Heart left ventricle (tissue), 16 donors: ENCODE measurements around the gene TSC1. TPM values are rescaled to one million over a fixed set of nuclear protein-coding genes. Genes with fewer than 3 reads are reported as not detected.

Source experiments
- ATAC-seq, 4 donors: fragments of 200-7000 bp; cut with Tn5 transposase; one replicate each; pipeline ENCODE4 v1.9.1; 2020 to 2022; ENCODE audit warnings: moderate library complexity in 4 of 4, mild to moderate bottlenecking in 3 of 4, moderate number of reproducible peaks in 1 of 4
- DNase-seq, 5 donors: peaks; one replicate each; pipeline ENCODE4 v3.0.0-alpha.2; 2020
- H3K27ac ChIP-seq, 12 donors: fragments of 200-600 bp; sonication (generic) in 4 of 12; one replicate each; pipeline versions ENCODE4 v1.5.0 to v1.8.0; 2016 to 2022; ENCODE audit warnings: mild to moderate bottlenecking in 2 of 12
- H3K27me3 ChIP-seq, 9 donors: fragments of 200-600 bp; sonication (generic) in 2 of 9; one replicate each; pipeline versions ENCODE4 v1.5.1 to v1.8.0; 2016 to 2022; ENCODE audit warnings: mild to moderate bottlenecking in 3 of 9
- H3K36me3 ChIP-seq, 9 donors: fragments of 200-600 bp; sonication (generic) in 2 of 9; one replicate each; pipeline versions ENCODE4 v1.5.0 to v1.8.0; 2018 to 2022; ENCODE audit warnings: mild to moderate bottlenecking in 2 of 9
- H3K4me1 ChIP-seq, 12 donors: fragments of 200-600 bp; sonication (generic) in 4 of 12; one replicate each; pipeline versions ENCODE4 v1.5.0 to v1.8.0; 2016 to 2022; ENCODE audit warnings: mild to moderate bottlenecking in 3 of 12
- H3K4me3 ChIP-seq, 12 donors: fragments of 200-600 bp; sonication (generic) in 4 of 12; one replicate each; pipeline versions ENCODE4 v1.5.0 to v1.8.0; 2017 to 2022; ENCODE audit warnings: mild to moderate bottlenecking in 9 of 12, moderate library complexity in 4 of 12
- H3K9me3 ChIP-seq, 12 donors: fragments of 200-600 bp; sonication (generic) in 4 of 12; one replicate each; pipeline versions ENCODE4 v1.5.0 to v1.8.0; 2016 to 2022; ENCODE audit warnings: mild to moderate bottlenecking in 1 of 12
- POLR2A ChIP-seq, 2 donors: fragments of 450-650 bp; IDR thresholded peaks; one replicate each; pipeline ENCODE4 v1.6.1; 2017; ENCODE audit warnings: antibody characterized with exemption in 2 of 2, mild to moderate bottlenecking in 2 of 2, moderate library complexity in 2 of 2
- WGBS, 4 donors: extraction: QIAGEN DNeasy Blood & Tissue Kit in 2 of 4; methylation state at CpG; one replicate each; pipeline versions ENCODE4 v1.1.5 to v1.1.7; 2013 to 2018; 5-methylcytosine and 5-hydroxymethylcytosine counted together
- intact Hi-C, 10 donors: fragments of 100-400 bp; cut with DNase I; formaldehyde crosslinking; loops; one replicate each; pipeline versions ENCODE4 v1.11.1 to v1.14.2; 2022
- polyA plus RNA-seq, 2 donors: library from polyadenylated mRNA; stranded (reverse); fragments of 200-250 nt; gene quantifications; one replicate each; pipeline ENCODE4 v1.2.3, GENCODE V29; 2013
- total RNA-seq, 9 donors: library from RNA; depleted of rRNA in 2 of 9; stranded (reverse); fragments of >200 nt in 2 of 9; fragmentation: NEBNext Ultra II Directional in 3 of 9; extraction: Animal tissue kit (Norgen Biotek cat#: 25700) in 3 of 9; gene quantifications; one replicate each; pipeline versions ENCODE4 v1.1.0 to v1.2.4, GENCODE V29; 2016 to 2023
- TF ChIP-seq, protein P1 (sequence below), 12 donors: fragments of 200-600 bp; sonication (generic) in 4 of 12; IDR thresholded peaks; one replicate each; pipeline versions ENCODE4 v1.5.0 to v1.8.0; 2018 to 2022; ENCODE audit warnings: antibody characterized with exemption in 12 of 12, mild to moderate bottlenecking in 5 of 12
- donor health status: ischemic (EF 13 %, LVEDD 7.1; RV severe dilation, severe dysfunction).
- donor health status: healthy with polysubstance abuse.
- donor health status: DM: no; HTN: yes; CAD: no.
- donor health status: DM: no; HTN: no; CAD: no.
- donor health status: ischemic (EF 25% LVEDD 6.9; RV normal size, moderate dysfunction).
- donor health status: ischemic (EF 25% LVEDD 5.7; RV mildly dilated, moderate dysfunction).
- donor health status: healthy.
- donor health status: DM: yes; HTN: yes; CAD: no.
- donor health status: ischemic (EF 35%, LVEDD 5.7; RV mildly dilated, moderate dysfunction).
- donor health status: nonischemic (EF 11% LVEDD 7.7; RV severe dilation, severe dysfunction).
- donor health status: DM: yes; HTN: yes; CAD: no.
- donor health status: PGD.
- donor health status: ischemic (EF 29% LVEDD 5.4; RV normal size, mild dysfunction).
- donor health status: nonischemic (EF 23%, LVEDD 6.1; RV moderate dilation, normal function).

TSC1 gene
- total and polyA plus RNA-seq, 11 donors: 16.2 to 87.6 (median 52.9) TPM

DNA sequence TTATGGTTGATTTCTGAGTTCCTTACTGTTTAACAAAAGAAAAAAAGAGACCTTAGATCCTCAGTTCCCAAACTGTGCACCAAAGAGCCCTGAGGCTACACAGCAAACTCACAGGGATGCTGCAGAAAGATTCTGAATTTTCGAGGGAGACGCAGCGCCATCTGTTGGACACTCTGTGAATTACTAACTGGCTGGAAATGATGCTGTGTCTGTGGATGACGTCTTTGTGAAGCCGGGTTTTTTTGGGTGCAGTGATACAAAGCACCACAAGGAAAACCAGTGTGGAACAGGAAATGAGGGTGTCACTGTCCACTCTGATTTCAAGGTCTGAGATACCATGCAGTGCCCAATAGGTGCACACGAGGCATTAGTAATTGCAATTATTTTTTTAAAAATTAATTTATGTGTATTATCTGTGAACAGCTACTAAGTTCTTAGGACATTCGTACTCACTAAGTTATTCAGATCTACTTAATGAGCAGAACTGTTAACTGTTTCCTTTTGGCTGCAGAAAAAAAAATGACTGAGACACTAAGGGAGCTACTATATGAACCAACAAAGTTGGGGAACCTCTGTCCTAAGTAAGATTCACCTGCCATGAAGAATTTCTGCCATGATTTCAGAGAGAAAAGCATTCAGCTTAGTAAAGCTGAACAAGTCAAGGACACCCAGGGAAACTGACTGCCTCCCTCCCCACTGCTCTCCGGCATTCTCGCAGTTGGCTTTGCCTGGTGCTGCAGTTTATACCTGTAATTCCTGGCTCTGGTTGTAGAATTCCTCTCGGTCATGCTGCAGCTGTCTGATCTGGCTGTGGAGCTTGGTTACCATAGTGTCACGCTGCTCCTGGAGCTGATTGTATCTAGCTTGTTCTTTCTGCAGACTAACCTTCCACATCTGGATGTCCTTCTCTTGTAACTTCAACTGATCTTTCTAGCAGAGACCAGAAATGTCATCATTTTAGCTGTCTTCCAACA lies 42.3 kb downstream of the TSC1 start:
- TF ChIP-seq, protein P1, sequence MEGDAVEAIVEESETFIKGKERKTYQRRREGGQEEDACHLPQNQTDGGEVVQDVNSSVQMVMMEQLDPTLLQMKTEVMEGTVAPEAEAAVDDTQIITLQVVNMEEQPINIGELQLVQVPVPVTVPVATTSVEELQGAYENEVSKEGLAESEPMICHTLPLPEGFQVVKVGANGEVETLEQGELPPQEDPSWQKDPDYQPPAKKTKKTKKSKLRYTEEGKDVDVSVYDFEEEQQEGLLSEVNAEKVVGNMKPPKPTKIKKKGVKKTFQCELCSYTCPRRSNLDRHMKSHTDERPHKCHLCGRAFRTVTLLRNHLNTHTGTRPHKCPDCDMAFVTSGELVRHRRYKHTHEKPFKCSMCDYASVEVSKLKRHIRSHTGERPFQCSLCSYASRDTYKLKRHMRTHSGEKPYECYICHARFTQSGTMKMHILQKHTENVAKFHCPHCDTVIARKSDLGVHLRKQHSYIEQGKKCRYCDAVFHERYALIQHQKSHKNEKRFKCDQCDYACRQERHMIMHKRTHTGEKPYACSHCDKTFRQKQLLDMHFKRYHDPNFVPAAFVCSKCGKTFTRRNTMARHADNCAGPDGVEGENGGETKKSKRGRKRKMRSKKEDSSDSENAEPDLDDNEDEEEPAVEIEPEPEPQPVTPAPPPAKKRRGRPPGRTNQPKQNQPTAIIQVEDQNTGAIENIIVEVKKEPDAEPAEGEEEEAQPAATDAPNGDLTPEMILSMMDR (IDR thresholded peaks at IDR 0.05): peak; percentile 79 to 96 (median 88)
- TF ChIP-seq POLR2A (IDR thresholded peaks at IDR 0.05): no peak

DNA sequence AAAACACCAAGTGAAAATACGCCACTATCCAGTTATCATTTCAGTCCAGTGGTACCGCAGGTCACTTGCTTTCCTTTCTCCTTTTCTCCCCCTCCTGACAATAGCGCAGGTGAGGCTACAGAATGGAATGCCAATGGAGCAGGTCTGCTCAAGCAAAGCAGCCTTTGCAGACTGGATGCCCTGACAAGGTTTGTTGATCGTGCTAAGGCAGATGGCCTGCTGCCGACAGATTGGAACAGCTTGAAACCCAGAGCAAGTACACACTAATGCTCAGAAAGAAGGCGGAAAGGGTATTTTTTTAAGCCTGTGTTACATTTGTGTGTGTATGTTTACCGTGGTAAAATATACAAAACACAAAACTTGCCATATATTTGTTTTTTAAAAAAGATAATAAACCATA lies 46.4 kb downstream of the TSC1 start:
- no peaks in the 10 kb centered on the region for H3K9me3 ChIP-seq
- no peak overlapping the region for H3K27ac ChIP-seq
- peaks cover 0 to 12% (median 6%) of the 10 kb centered on the region in 12 donors for H3K4me1 ChIP-seq
- WGBS, 4 donors: 91 to 98% (median 96%) methylated on average over 7 of the region's 7 CpGs
- ATAC-seq (no peak), DNase-seq (no peak)
- no peaks in the 10 kb centered on the region for H3K27me3 ChIP-seq
- TF ChIP-seq POLR2A (IDR thresholded peaks at IDR 0.05): no peak
- TF ChIP-seq, protein P1 (IDR thresholded peaks at IDR 0.05): no peak
- no peak overlapping the region for H3K4me3 ChIP-seq
- H3K36me3 ChIP-seq: peaks cover 0 to 99% (median 91%) of the 10 kb centered on the region in 9 donors
- intact Hi-C loops: loop anchor here in 1 of 10 donors (10.0 kb wide), 1 partner anchor 83 kb away; no protein-coding TSS in a partner anchor

More for the DNA sequence above, 42.3 kb downstream of the TSC1 start:
- Histone ChIP-seq H3K9me3 (no peaks in the 10 kb centered on the region), H3K27me3 (no peaks in the 10 kb centered on the region), H3K27ac (no peak overlapping the region), H3K36me3 (peaks cover 0 to 100% (median 95%) of the 10 kb centered on the region in 9 donors), H3K4me1 (peaks cover 0 to 16% (median 1%) of the 10 kb centered on the region in 12 donors), H3K4me3 (no peak overlapping the region)
- peak; percentile 22 to 70 (median 68) for ATAC-seq
- 38 to 44% (median 40%) methylated on average over 11 of the region's 11 CpGs for WGBS, 4 donors
- intact Hi-C loops: loop anchor here in 2 of 10 donors (5.0 to 10.0 kb wide), 3 partner anchors 70 to 100 kb away; partner anchors contain the start of gene GFI1B (in 1 of the 2)
- peak in 4 of 5 donors; percentile 44 to 52 (median 48) for DNase-seq

DNA sequence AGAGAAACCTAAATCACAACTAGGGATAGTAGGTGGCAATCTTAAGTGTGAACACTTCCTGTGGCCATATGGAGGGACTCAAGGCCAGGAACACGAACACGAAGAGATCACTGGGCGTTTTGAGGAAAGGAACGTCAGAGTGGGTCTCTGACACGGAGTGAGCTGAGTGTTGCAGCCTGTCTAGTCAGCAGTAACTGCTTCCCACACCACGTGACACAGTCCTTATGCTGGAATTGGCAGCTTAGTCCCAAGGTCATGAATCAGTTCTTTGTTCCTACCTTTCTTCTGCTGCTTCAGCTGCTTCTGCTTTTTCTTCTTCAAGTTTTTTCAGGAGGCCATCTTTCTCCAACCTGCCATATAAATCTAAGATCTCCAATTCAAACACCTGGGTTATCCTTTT lies 47.5 kb downstream of the TSC1 start:
- H3K36me3 ChIP-seq: peaks cover 0 to 97% (median 84%) of the 10 kb centered on the region in 9 donors
- H3K27me3 ChIP-seq: no peaks in the 10 kb centered on the region
- no peaks in the 10 kb centered on the region for H3K9me3 ChIP-seq
- peak; percentile 64 to 80 (median 76) for ATAC-seq
- 41 to 56% (median 42%) methylated on average over 6 of the region's 6 CpGs for WGBS, 4 donors
- peak in 2 of 5 donors; percentile 22 to 45 for DNase-seq
- intact Hi-C loops: loop anchor here in 1 of 10 donors (10.0 kb wide), 1 partner anchor 82 kb away; no protein-coding TSS in a partner anchor
- TF ChIP-seq, protein P1 (IDR thresholded peaks at IDR 0.05): no peak
- no peak for TF ChIP-seq POLR2A (IDR thresholded peaks at IDR 0.05)
- H3K27ac ChIP-seq: peak overlapping the region in 4 of 12 donors; percentile 10 to 59 (median 48)
- H3K4me3 ChIP-seq: no peak overlapping the region
- H3K4me1 ChIP-seq: peaks cover 0 to 10% (median 4%) of the 10 kb centered on the region in 12 donors

DNA sequence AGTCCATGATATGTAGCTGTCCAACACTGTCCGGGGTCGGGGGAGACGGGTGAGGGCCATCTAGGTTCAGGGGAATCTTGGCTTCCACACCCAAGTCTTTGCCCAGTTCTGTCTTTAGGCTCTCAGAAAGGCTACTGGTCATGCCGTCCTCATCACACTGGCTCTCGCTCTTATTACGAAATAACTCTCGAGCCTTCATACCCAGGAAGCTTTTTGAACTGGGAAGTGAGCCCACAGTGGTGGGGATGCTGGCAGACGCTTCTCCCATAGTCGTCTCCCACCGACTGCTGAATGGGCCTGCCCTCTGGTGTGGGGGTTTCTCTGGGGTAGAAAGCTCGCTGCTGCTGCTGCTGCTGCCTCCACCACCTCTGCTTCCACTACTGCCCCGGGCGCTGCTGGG lies 48.2 kb downstream of the TSC1 start:
- no peaks in the 10 kb centered on the region for H3K27me3 ChIP-seq
- intact Hi-C loops: loop anchor here in 1 of 10 donors (10.0 kb wide), 1 partner anchor 81 kb away; no protein-coding TSS in a partner anchor
- DNase-seq: no peak
- H3K36me3 ChIP-seq: peaks cover 0 to 97% (median 77%) of the 10 kb centered on the region in 9 donors
- H3K4me1 ChIP-seq: peaks cover 0 to 10% (median 4%) of the 10 kb centered on the region in 12 donors
- TF ChIP-seq POLR2A (IDR thresholded peaks at IDR 0.05): no peak
- TF ChIP-seq, protein P1 (IDR thresholded peaks at IDR 0.05): no peak
- no peak for ATAC-seq
- WGBS, 4 donors: 90 to 97% (median 92%) methylated on average over 10 to 13 of the region's 13 CpGs
- H3K27ac ChIP-seq: no peak overlapping the region
- H3K4me3 ChIP-seq: no peak overlapping the region
- no peaks in the 10 kb centered on the region for H3K9me3 ChIP-seq
